Measurements from ENCODE around the gene ECI2. TPM values are rescaled to one million over a fixed set of nuclear protein-coding genes. Genes with fewer than 3 reads are reported as not detected.
A peak's percentile ranks its signal among the peaks of the same experiment; 100 is the strongest.

Gene ECI2
- total RNA-seq, 2 donors from 2014 or later: 58.8 to 74.1 TPM

DNA sequence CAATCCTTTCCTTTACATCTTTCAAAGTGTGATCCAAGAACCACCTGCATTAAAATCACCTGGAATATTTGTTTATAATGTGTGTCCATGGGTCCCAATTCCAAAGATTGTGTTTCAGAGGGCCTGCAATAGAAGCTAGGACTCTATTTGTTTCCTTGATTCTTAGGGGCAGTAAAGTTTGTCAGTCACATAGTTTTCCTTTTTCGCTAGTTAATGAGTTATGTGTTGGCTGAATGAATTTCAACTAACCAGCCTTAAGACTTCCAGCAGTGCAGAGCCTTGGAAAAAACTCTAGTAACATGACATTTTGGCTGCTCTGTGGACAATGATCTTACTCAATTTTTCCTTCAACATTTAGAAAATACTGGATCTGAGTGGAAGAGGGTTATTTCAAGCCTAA, 67.7 kb downstream of the ECI2 start:
- intact Hi-C loops (cut with DNase I): no loop called here
- H3K27me3 ChIP-seq (replicated peaks; ENCODE audit: insufficient read depth): no peaks in the 10 kb centered on the region
- no peak overlapping the region for H3K4me3 ChIP-seq
- H3K4me1 ChIP-seq (replicated peaks): no peaks in the 10 kb centered on the region
- no peaks in the 10 kb centered on the region for H3K9me3 ChIP-seq
- no peaks in the 10 kb centered on the region for H3K36me3 ChIP-seq
- no peak overlapping the region for H3K27ac ChIP-seq
- TF ChIP-seq, protein P1, sequence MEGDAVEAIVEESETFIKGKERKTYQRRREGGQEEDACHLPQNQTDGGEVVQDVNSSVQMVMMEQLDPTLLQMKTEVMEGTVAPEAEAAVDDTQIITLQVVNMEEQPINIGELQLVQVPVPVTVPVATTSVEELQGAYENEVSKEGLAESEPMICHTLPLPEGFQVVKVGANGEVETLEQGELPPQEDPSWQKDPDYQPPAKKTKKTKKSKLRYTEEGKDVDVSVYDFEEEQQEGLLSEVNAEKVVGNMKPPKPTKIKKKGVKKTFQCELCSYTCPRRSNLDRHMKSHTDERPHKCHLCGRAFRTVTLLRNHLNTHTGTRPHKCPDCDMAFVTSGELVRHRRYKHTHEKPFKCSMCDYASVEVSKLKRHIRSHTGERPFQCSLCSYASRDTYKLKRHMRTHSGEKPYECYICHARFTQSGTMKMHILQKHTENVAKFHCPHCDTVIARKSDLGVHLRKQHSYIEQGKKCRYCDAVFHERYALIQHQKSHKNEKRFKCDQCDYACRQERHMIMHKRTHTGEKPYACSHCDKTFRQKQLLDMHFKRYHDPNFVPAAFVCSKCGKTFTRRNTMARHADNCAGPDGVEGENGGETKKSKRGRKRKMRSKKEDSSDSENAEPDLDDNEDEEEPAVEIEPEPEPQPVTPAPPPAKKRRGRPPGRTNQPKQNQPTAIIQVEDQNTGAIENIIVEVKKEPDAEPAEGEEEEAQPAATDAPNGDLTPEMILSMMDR (IDR thresholded peaks at IDR 0.05): no peak
- no peak for TF ChIP-seq POLR2AphosphoS5 (IDR thresholded peaks at IDR 0.05)
- no peak for TF ChIP-seq POLR2A (IDR thresholded peaks at IDR 0.05)
- no peak for DNase-seq (ENCODE audit: low spot score)
- WGBS: 83% methylated on average over 1 of the region's 1 CpG

DNA sequence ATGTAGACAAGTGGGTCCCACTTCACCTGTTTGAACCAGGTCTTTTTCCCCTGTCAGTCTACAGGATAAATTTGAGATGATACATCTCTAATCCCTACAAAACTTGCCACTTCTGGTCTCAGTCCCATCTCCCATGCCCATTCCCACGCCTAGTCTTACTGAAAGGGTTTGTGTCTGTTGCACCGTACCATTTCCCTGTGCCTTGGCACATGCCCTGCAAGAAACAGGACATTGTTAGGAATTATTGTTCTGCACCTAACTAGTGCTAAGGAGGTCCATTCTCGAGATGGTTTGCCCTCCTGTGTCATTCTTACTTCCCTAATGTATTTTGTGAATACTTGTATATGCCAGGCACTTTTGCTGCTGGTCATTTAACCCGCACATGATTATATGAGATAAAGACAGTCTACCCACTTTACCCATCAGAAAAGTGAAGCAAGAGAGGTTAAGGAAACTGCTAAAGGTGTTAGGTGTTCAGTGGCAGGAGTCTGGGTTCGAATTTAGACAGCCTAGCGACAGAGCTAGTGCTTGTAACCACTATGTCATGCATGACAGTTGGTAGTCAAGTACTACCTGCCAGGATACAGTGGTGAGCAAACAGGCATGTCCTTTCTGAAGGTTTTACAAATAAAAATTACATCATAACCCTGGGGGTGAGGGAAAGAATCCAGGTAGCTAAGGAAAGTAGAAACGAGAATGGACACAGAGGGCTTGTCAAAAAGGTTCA, 69.2 kb downstream of the ECI2 start:
- Histone ChIP-seq H3K9me3 (no peaks in the 10 kb centered on the region), H3K27ac (no peak overlapping the region), H3K27me3 (replicated peaks; ENCODE audit: insufficient read depth) (no peaks in the 10 kb centered on the region), H3K36me3 (no peaks in the 10 kb centered on the region), H3K4me1 (replicated peaks) (no peaks in the 10 kb centered on the region), H3K4me3 (no peak overlapping the region)
- TF ChIP-seq POLR2AphosphoS5 (IDR thresholded peaks at IDR 0.05): peak; percentile 28
- TF ChIP-seq, protein P1 (IDR thresholded peaks at IDR 0.05): no peak
- DNase-seq (ENCODE audit: low spot score): no peak
- intact Hi-C loops (cut with DNase I): no loop called here
- WGBS: 76% methylated on average over 7 of the region's 7 CpGs

Other genes starting within 250 kb of the ECI2 start
- gene FAM217A, start 56.4 kb downstream of the ECI2 start, total RNA-seq: 1 to 10 TPM in 1 of 2 donors, not detected in 1; 1.7 TPM